K562 (cell line): Measurements from ENCODE around the gene CDH16. TPM values are rescaled to one million over a fixed set of nuclear protein-coding genes. Genes with fewer than 3 reads are reported as not detected.

ENCODE experiments used
- CC2D1A ChIP-seq: fragments of 450-650 bp; IDR thresholded peaks from 2 replicates; pipeline ENCODE4 v1.6.1; 2017; ENCODE audit warnings: mild to moderate bottlenecking
- EP400 ChIP-seq: fragments of 450-650 bp; IDR thresholded peaks from 2 replicates; pipeline ENCODE4 v1.6.1; 2017; ENCODE audit warnings: antibody characterized with exemption, mild to moderate bottlenecking, moderate library complexity
- IRF1 ChIP-seq: sonication (generic); formaldehyde crosslinking; IDR thresholded peaks from 2 replicates; pipeline ENCODE4 v1.8.0; 2022; ENCODE audit warnings: missing genetic modification reagents, mild to moderate bottlenecking, borderline replicate concordance
- TCFL5 ChIP-seq: fragments of 250-450 bp; sonication (Bioruptor Pico); conservative IDR thresholded peaks from 2 replicates; pipeline ENCODE4 v1.6.1; 2021; ENCODE audit warnings: mild to moderate bottlenecking, moderate library complexity, matching md5 sums
- ZKSCAN3 ChIP-seq: fragments of 250-450 bp; sonication (Bioruptor Pico); IDR thresholded peaks from 2 replicates; pipeline ENCODE4 v1.4.0; 2020
- polyA plus RNA-seq, 8 experiments: library from polyadenylated mRNA; depleted of rRNA in 4 of 8; stranded (reverse) in 5 of 8; unstranded in 3 of 8; fragments of >200 nt; fragmentation: Nextera tagmentation in 2 of 8; fragmentation: Illumina TruSeq in 1 of 8; extraction: Ambion mirVana in 2 of 8; extraction: Trizol in 1 of 8; gene quantifications; 2 replicates each; pipeline versions ENCODE4 v1.2.1 to v1.2.3, GENCODE V29; 2011 to 2014; ENCODE audit warnings: inconsistent platforms in 1 of 8, missing spikeins in 1 of 8
- total RNA-seq, 7 experiments: library from RNA; depleted of rRNA in 6 of 7; stranded (reverse); fragments of >200 nt in 6 of 7; fragmentation: Illumina TruSeq in 2 of 7; extraction: Trizol in 2 of 7; gene quantifications; 2 replicates each; pipeline versions ENCODE4 v1.2.1 to v1.2.3, GENCODE V29; 2011 to 2021; ENCODE audit warnings: low replicate concordance in 1 of 7
- TF ChIP-seq, protein P1 (sequence below): IDR thresholded peaks from 3 replicates; pipeline ENCODE4 v1.6.1; 2011; ENCODE audit warnings: borderline replicate concordance, mild to moderate bottlenecking; ENCODE audit not compliant: insufficient read length, insufficient read depth
- TF ChIP-seq, protein P2 (sequence below), 2 experiments: fragments of 450-650 bp in 1 of 2; IDR thresholded peaks; 2 replicates each; pipeline ENCODE4 v1.6.1; 2011 to 2017; ENCODE audit warnings: low read depth in 2 of 2, antibody characterized with exemption in 1 of 2, borderline replicate concordance in 1 of 2, low read length in 1 of 2, mild to moderate bottlenecking in 1 of 2, mixed read lengths in 1 of 2; ENCODE audit not compliant: control insufficient read depth in 1 of 2
- TF ChIP-seq, protein P3 (sequence below): fragments of 250-450 bp; sonication (Bioruptor Pico); IDR thresholded peaks from 2 replicates; pipeline ENCODE4 v1.8.0; 2022; ENCODE audit warnings: inconsistent platforms

Gene CDH16
- total and polyA plus RNA-seq, 9 of the 15 experiments (the other 6 are each of a cell fraction or from before 2014, with no cell fraction given), result not detected

DNA sequence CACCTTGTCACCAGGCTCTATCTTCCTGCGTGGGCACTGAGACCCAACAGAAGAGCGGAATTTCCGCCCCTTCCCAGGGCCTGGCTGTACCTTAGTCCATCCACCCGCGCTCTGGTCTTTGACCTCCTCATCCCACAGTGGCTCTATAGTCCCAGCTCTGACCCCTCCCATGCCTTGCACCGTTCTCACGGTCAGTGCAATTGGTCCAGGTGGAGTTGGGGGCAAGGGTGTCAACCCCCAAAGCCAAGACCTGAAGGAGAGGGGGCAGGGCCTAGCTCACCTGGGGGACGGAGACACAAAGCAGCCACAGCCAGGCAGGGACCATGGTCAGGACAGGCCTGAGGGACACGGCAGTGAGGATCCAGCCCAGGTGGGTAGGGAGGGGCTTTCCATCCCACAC lies 944 bp downstream of the CDH16 start (continued):
- no peak for TF ChIP-seq IRF1 (CRISPR knock-in tag)
- no peak for TF ChIP-seq TCFL5
- no peak for TF ChIP-seq CC2D1A
- TF ChIP-seq, protein P1, sequence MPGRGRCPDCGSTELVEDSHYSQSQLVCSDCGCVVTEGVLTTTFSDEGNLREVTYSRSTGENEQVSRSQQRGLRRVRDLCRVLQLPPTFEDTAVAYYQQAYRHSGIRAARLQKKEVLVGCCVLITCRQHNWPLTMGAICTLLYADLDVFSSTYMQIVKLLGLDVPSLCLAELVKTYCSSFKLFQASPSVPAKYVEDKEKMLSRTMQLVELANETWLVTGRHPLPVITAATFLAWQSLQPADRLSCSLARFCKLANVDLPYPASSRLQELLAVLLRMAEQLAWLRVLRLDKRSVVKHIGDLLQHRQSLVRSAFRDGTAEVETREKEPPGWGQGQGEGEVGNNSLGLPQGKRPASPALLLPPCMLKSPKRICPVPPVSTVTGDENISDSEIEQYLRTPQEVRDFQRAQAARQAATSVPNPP, result no peak
- TF ChIP-seq, protein P2, sequence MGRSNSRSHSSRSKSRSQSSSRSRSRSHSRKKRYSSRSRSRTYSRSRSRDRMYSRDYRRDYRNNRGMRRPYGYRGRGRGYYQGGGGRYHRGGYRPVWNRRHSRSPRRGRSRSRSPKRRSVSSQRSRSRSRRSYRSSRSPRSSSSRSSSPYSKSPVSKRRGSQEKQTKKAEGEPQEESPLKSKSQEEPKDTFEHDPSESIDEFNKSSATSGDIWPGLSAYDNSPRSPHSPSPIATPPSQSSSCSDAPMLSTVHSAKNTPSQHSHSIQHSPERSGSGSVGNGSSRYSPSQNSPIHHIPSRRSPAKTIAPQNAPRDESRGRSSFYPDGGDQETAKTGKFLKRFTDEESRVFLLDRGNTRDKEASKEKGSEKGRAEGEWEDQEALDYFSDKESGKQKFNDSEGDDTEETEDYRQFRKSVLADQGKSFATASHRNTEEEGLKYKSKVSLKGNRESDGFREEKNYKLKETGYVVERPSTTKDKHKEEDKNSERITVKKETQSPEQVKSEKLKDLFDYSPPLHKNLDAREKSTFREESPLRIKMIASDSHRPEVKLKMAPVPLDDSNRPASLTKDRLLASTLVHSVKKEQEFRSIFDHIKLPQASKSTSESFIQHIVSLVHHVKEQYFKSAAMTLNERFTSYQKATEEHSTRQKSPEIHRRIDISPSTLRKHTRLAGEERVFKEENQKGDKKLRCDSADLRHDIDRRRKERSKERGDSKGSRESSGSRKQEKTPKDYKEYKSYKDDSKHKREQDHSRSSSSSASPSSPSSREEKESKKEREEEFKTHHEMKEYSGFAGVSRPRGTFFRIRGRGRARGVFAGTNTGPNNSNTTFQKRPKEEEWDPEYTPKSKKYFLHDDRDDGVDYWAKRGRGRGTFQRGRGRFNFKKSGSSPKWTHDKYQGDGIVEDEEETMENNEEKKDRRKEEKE (IDR thresholded peaks at IDR 0.05; ENCODE audit: borderline replicate concordance in 1 of 2, control insufficient read depth in 1 of 2, low read depth in 2 of 2, low read length in 1 of 2), result no peak
- TF ChIP-seq ZKSCAN3 (CRISPR knock-in tag), result no peak
- TF ChIP-seq, protein P3, sequence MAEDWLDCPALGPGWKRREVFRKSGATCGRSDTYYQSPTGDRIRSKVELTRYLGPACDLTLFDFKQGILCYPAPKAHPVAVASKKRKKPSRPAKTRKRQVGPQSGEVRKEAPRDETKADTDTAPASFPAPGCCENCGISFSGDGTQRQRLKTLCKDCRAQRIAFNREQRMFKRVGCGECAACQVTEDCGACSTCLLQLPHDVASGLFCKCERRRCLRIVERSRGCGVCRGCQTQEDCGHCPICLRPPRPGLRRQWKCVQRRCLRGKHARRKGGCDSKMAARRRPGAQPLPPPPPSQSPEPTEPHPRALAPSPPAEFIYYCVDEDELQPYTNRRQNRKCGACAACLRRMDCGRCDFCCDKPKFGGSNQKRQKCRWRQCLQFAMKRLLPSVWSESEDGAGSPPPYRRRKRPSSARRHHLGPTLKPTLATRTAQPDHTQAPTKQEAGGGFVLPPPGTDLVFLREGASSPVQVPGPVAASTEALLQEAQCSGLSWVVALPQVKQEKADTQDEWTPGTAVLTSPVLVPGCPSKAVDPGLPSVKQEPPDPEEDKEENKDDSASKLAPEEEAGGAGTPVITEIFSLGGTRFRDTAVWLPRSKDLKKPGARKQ (CRISPR knock-in tag), result no peak
- TF ChIP-seq EP400, result no peak
